Nephron (organoid): ENCODE measurements around the gene DUSP16.
"Not testable (repeated sequence)": the region's sequence is repeated elsewhere in the genome, so short reads cannot be mapped to it uniquely, and the experiment has no call there.

Experiments used
- H3K27ac Mint-ChIP-seq, 3 experiments: 2 replicates each; pipeline ENCODE4 v1.8.0; 2020; ENCODE audit warnings: mixed read lengths in 3 of 3, mild to moderate bottlenecking in 2 of 3, moderate library complexity in 1 of 3
- H3K27me3 Mint-ChIP-seq: 2 replicates; pipeline ENCODE4 v1.8.0; 2021; ENCODE audit warnings: low read depth, mild to moderate bottlenecking, moderate library complexity, mixed read lengths
- H3K36me3 Mint-ChIP-seq: 2 replicates; pipeline ENCODE4 v1.8.0; 2020; ENCODE audit warnings: low read depth, mixed read lengths
- H3K4me1 Mint-ChIP-seq: 2 replicates; pipeline ENCODE4 v1.8.0; 2020; ENCODE audit warnings: mixed read lengths
- H3K4me3 Mint-ChIP-seq, 3 experiments: 2 replicates each; pipeline ENCODE4 v1.8.0; 2020; ENCODE audit warnings: mild to moderate bottlenecking in 3 of 3, mixed read lengths in 3 of 3, moderate library complexity in 2 of 3
- H3K9me3 Mint-ChIP-seq: 2 replicates; pipeline ENCODE4 v1.8.0; 2020; ENCODE audit warnings: mixed read lengths
- TF ChIP-seq, protein P1 (sequence below), 3 experiments: fragments of 200-600 bp; sonication (generic); IDR thresholded peaks; one replicate each; pipeline ENCODE4 v1.5.0; 2021; ENCODE audit warnings: antibody characterized with exemption in 3 of 3; ENCODE audit not compliant: unreplicated experiment in 3 of 3

Gene DUSP16

DNA sequence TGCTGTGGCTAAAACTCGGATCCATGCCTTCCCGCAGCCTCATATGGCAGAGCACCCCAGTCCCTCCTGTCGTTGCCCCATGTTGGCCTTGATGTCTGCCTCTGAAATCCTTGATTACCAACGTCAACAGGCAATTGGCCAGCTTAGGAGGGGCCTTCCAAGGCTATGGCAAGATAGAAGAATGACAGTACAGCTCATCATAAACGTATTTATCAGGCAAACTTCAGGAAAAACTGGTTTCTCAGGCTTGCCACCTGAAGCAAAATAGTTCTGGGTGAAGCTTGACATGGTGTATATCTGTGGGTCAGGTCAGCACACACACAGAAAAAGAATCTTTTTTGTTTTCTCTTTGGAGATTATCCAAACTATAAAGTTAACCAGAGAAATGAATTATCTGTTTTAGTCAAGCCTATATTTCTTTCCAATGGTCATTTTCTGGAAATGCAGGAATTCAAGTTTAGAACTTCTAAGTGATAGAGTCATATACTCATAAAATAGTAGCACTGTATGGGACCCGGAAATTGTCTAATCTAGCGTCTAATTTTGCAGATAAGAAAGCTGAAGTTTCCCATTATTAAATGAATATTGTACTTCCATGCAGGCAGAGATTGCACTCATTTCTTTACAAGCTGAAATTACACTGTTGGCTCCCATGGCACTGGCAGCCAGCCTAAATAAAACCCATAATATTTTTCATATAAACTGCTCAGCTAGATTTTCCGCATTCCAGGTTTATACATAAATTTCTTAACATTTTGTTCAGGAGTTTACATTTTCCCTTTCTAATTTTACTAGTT lies 24.4 kb upstream of the DUSP16 start:
- H3K27ac Mint-ChIP-seq, result no peak overlapping the region
- TF ChIP-seq, protein P1, sequence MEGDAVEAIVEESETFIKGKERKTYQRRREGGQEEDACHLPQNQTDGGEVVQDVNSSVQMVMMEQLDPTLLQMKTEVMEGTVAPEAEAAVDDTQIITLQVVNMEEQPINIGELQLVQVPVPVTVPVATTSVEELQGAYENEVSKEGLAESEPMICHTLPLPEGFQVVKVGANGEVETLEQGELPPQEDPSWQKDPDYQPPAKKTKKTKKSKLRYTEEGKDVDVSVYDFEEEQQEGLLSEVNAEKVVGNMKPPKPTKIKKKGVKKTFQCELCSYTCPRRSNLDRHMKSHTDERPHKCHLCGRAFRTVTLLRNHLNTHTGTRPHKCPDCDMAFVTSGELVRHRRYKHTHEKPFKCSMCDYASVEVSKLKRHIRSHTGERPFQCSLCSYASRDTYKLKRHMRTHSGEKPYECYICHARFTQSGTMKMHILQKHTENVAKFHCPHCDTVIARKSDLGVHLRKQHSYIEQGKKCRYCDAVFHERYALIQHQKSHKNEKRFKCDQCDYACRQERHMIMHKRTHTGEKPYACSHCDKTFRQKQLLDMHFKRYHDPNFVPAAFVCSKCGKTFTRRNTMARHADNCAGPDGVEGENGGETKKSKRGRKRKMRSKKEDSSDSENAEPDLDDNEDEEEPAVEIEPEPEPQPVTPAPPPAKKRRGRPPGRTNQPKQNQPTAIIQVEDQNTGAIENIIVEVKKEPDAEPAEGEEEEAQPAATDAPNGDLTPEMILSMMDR (IDR thresholded peaks at IDR 0.05; ENCODE audit: unreplicated experiment in 3 of 3), result no peak
- H3K4me3 Mint-ChIP-seq, result no peak overlapping the region
- H3K9me3 Mint-ChIP-seq, result no peaks in the 10 kb centered on the region
- H3K4me1 Mint-ChIP-seq, result no peaks in the 10 kb centered on the region
- H3K27me3 Mint-ChIP-seq, result peaks cover 12% of the 10 kb centered on the region
- no peaks in the 10 kb centered on the region for H3K36me3 Mint-ChIP-seq

DNA sequence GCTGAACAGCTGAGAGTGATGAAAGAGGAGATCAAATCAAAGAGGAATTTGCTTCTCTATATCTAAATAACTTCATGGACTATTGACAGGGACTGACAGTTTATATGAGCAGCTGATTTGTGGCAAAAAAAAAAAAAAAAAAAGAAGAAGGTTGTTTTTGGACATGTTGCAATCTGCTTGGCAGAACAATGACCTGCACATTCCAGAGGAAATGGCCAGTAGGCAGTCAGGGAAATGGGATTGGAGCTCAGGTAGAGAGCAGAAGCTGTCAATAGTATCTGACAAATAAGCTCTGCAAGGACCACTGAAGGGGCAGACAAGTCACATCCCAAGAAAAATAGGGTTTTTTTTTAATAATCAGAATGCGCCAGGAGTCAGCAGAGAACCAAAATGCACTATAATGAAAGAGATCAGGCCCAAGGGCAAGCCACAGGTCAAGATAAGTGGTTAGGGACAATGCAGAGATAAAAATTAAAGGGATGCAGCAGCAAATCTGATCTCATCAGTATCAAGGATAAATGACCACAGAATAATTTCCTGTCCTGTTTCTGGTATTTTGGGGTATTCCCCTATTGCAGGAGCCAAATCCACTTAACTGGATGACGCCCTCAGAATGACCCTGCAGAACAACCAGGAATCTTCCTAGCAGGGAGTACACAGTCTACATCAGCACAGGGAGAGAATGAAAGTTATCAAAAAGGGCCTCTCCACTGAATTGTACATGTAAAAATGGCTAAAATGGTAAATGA lies 22.6 kb upstream of the DUSP16 start:
- TF ChIP-seq, protein P1 (IDR thresholded peaks at IDR 0.05; ENCODE audit: unreplicated experiment in 3 of 3), result no peak
- H3K9me3 Mint-ChIP-seq, result no peaks in the 10 kb centered on the region
- no peak overlapping the region for H3K27ac Mint-ChIP-seq

DNA sequence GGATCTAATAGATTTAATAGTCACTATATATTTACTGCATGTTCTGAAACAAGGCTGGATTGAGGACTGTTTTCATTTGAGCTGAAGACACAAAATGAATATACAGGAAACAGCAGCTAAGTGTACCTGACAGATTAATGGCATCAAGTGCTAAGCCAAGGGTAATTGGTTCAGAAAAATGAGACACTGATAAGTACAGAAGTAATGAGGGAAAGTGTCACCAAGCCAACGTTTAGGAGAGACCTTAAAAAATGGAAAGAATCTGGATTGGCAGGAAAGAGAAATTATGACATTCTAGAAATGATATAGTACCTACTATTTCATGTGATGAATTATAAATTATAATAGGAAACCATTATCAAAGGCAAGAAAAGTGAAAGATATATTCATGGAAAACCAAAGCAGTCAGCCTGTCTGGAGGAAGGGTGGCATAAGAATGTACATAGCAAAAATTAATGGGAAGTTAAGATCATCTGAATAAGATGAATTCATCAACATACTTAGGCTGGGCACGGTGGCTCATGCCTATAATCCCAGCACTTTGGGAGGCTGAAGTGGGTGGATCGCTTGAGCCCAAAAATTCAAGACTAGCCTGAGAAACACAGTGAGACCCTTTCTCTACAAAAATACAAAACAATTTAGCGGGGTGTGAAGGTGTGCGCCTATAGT lies 21.0 kb upstream of the DUSP16 start:
- Mint-ChIP-seq H3K27ac (no peak overlapping the region), H3K9me3 (no peaks in the 10 kb centered on the region), H3K4me3 (no peak overlapping the region), H3K27me3 (peaks cover 7% of the 10 kb centered on the region), H3K4me1 (no peaks in the 10 kb centered on the region), H3K36me3 (no peaks in the 10 kb centered on the region)
- TF ChIP-seq, protein P1 (IDR thresholded peaks at IDR 0.05; ENCODE audit: unreplicated experiment in 3 of 3), result no peak

More for the DNA sequence above, 22.6 kb upstream of the DUSP16 start:
- Mint-ChIP-seq H3K36me3 (no peaks in the 10 kb centered on the region), H3K27me3 (peaks cover 11% of the 10 kb centered on the region), H3K4me3 (no peak overlapping the region), H3K4me1 (no peaks in the 10 kb centered on the region)

DNA sequence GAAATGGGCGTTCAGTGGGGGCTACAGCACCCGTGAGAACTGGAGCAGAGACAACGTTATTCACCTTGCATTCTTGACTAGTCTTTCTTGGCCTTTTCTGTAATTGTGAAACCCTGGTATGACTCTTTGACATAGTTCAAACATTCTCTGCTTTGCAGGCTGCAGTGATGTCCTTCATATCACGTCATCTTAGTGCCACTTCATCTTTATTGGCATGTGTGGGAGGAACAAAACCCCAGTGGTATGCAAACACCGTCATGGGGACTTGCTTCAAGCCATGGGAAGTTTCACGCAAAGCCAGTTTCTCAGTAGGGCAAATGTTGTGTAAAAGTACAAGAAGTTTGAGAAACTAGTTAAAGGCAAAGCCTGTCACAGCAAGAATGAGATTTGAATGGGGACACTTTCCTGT lies 20.2 kb upstream of the DUSP16 start:
- H3K27ac Mint-ChIP-seq, result no peak overlapping the region
- TF ChIP-seq, protein P1 (IDR thresholded peaks at IDR 0.05; ENCODE audit: unreplicated experiment in 3 of 3), result no peak
- H3K4me3 Mint-ChIP-seq, result no peak overlapping the region
- no peaks in the 10 kb centered on the region for H3K36me3 Mint-ChIP-seq
- peaks cover 4% of the 10 kb centered on the region for H3K27me3 Mint-ChIP-seq
- no peaks in the 10 kb centered on the region for H3K9me3 Mint-ChIP-seq
- no peaks in the 10 kb centered on the region for H3K4me1 Mint-ChIP-seq

DNA sequence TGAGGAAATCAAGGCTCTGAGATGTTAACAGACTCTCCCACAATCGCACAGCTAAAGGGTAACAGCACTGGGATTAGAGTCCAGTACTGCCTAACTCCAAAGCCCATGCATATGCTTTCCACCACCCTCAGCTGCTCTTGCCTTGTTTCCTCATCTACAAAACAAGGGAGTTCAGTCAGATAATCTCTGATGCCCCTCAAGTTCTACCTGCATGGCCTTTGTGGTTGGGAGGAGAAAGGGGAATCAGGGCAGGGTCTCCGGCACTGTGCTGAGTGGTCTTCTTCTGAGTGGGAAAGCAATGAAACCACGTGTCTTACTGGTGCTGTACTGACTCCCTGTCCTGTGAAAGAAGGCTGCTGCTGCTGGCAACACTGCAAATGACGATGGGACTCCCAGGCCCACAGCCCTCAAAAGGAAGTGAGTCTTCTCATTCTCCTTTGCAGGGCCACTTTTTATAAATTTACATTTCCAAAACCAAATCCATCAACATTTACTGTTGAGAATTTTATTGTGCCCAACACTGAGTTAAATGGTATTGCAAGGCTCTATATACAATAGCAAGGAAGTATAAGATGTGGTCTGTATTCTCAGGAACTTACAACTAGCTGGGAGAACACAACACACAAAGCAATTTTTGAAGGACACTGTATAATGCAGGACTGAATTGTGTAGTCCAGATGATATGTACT lies 19.7 kb upstream of the DUSP16 start:
- H3K4me3 Mint-ChIP-seq, result no peak overlapping the region

DNA sequence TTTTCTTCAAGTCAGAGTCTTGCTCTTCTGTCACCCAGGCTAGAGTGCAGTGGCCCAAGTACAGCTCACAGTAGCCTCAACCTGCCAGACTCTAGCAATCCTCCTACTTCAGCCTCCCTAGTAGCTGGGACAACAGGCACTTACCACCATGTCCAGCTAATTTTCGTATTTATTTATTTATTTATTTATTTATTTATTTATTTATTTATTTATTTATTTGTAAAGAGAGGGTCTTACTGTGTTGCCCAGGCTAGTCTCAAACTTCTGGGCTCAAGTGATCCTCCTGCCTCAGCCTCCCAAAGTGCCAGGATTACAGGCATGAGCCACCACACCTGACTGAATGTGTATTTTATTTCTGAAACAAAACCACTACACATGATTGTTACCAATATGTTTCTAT lies 18.1 kb upstream of the DUSP16 start:
- H3K4me3 Mint-ChIP-seq, H3K36me3 Mint-ChIP-seq, H3K9me3 Mint-ChIP-seq, H3K27ac Mint-ChIP-seq, H3K4me1 Mint-ChIP-seq, H3K27me3 Mint-ChIP-seq: not testable (repeated sequence)

More for the DNA sequence above, 19.7 kb upstream of the DUSP16 start:
- TF ChIP-seq, protein P1 (IDR thresholded peaks at IDR 0.05; ENCODE audit: unreplicated experiment in 3 of 3), result no peak
- peaks cover 4% of the 10 kb centered on the region for H3K27me3 Mint-ChIP-seq
- no peak overlapping the region for H3K27ac Mint-ChIP-seq
- H3K36me3 Mint-ChIP-seq, result no peaks in the 10 kb centered on the region
- no peaks in the 10 kb centered on the region for H3K9me3 Mint-ChIP-seq
- H3K4me1 Mint-ChIP-seq, result no peaks in the 10 kb centered on the region
